ENCODE measurements around the gene TBX19.

The TBX19 gene

DNA sequence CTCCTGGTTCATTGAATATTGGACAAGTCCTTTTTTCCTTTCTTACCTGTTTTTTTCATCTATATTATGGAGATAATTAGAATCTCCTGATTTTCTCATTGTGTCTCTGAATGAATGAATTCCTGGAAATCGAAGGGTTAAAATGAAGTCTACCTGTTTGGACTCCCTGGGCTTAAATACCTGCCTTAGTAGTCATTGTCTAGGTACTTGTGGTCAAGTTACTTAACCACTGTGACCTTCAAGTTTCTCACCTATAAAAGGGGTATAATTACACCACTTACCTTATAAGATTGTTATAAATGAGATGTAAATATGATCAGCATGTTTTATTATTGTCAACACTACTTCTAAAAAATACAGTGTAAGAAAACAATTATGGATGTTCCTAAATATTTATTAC lies 9.0 kb upstream of the TBX19 start:
- in situ Hi-C loops (cut with HindIII; ENCODE audit: low pct_ligation_motif_present, low pct_unique_long_range_greater_than_20kb, low sequenced_read_pairs) = no loop called here
- no peak for DNase-seq

GRCh38 chr1:168273575-168273974 lies 7.1 kb upstream of the TBX19 start:
- no peak for DNase-seq
- in situ Hi-C loops (cut with HindIII; ENCODE audit: low pct_ligation_motif_present, low pct_unique_long_range_greater_than_20kb, low sequenced_read_pairs) = no loop called here

DNA sequence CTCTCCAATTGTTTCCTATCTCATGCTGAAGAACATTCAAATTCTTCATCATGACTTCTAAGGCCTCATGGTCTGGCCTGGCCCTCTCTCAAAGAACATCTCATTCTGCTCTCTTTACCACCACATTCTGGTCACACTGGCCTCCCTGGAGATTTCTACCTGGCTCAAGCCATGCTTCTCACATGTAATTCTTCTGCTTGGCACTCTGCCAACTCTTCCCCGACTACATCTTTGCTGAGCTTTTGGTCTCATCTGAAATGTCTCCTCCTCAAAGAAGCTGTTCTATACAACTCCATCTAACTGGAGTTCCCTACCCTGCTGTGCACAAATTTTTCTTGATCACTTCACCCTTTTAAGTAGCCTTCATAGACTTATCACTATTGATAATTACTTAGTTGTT lies 1.4 kb upstream of the TBX19 start:
- DNase-seq = no peak
- in situ Hi-C loops (cut with HindIII; ENCODE audit: low pct_ligation_motif_present, low pct_unique_long_range_greater_than_20kb, low sequenced_read_pairs) = no loop called here

DNA sequence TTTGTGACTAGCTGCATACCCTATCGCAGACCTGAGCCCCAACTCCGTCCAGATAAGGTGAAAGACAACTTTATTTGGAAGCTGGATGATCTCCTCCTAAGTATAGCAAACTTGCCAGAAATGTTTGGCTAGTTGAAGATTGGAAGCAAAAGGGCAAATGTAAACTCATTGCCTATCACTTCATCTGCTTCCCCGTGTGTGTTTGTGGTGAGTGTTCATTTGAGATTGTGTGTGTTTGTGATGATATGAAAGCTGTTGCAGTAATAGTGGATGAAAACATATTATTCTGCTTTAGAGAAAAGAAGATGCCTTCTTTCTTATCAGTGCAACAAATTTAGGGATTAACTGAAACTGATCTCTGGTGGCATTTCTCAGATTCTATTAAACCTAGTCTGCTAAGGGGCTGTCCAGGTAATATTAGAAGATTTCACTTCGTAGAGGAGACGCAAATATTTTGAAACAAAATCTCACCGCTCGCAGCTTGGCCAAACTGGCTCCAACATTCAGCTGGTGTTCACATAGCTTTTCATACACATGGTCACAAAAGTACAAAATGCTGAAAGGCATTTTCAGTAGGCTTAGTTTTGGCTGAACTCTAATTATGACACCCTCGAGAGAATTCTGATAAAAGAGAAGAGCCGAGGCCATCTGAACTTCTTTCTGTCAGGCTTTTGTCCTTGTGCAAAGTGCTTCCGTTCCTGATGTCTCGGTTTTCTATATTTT lies 1.1 kb downstream of the TBX19 start:
- in situ Hi-C loops (cut with HindIII; ENCODE audit: low pct_ligation_motif_present, low pct_unique_long_range_greater_than_20kb, low sequenced_read_pairs) = no loop called here
- no peak for DNase-seq

DNA sequence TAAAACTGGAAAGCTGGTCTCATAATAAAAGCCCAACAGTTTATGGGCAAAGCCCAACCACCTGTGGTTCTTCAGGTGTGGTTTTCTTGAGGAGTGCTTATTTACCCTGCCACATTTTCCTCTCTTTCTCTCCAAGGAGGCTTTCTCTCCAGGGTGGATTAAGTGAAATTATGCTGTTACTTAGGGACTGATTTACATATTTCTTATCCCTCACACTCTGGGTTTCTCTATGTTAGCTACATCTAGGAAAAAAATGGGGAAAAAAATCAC lies 4.8 kb downstream of the TBX19 start:
- no peak for DNase-seq
- in situ Hi-C loops (cut with HindIII; ENCODE audit: low pct_ligation_motif_present, low pct_unique_long_range_greater_than_20kb, low sequenced_read_pairs) = no loop called here

- no peak for DNase-seq
- in situ Hi-C loops (cut with HindIII; ENCODE audit: low pct_ligation_motif_present, low pct_unique_long_range_greater_than_20kb, low sequenced_read_pairs) = no loop called here
These were observed 5.6 kb downstream of the TBX19 start for GRCh38 chr1:168285971-168286927.

DNA sequence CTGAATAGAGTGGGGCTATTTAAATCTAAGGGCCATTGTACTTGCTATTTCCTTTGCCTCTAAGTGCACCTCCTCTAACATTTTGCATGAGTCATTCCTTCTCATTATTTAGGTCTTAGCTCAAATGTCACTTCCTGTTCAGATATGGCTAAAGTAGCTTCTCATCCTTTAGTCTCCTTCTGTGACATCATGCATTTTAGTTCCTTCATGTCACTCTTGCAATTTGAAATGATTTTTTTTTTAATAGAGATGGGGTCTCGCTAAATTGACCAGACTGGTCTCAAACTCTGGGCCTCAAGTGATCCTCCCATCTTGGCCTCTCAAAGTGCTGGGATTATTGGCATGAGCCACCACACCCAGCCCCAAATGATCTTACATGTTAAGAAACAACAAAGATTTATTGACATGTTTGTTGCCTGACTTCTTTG lies 6.6 kb downstream of the TBX19 start:
- no peak for DNase-seq
- in situ Hi-C loops (cut with HindIII; ENCODE audit: low pct_ligation_motif_present, low pct_unique_long_range_greater_than_20kb, low sequenced_read_pairs) = no loop called here

DNA sequence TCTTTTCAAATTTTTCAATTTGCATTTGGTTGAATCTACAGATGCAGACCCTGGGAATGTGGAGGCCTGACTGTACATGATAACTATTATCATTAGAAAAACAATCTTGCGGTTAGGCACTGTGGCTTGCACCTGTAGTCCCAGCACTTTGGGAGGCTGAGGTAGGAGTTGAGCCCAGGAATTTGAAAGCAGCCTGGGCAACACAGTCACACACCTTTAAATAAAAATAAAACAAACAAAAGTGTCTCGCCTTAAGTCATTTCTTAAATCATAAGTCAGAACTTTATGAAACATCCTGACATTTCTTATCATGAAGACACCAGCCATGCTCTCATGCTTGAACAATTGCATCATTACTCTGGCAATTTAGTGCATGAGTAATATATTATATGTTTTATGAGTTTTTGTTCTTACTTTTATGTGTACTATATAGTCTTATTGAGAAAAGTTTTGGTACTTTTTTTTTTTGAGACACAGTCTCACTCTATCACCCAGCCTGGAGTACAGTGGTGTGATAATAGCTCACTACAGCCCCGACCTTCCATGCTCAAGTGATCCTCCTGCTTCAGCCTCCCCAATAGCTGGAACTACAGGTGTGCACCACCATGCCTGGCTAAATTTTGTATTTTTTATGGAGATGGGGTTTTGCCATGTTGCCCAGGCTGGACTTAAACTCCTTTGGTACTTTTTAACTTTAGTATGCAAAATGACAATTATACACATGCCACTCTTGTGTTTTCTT lies 7.8 kb downstream of the TBX19 start:
- in situ Hi-C loops (cut with HindIII; ENCODE audit: low pct_ligation_motif_present, low pct_unique_long_range_greater_than_20kb, low sequenced_read_pairs) = no loop called here
- DNase-seq = no peak

DNA sequence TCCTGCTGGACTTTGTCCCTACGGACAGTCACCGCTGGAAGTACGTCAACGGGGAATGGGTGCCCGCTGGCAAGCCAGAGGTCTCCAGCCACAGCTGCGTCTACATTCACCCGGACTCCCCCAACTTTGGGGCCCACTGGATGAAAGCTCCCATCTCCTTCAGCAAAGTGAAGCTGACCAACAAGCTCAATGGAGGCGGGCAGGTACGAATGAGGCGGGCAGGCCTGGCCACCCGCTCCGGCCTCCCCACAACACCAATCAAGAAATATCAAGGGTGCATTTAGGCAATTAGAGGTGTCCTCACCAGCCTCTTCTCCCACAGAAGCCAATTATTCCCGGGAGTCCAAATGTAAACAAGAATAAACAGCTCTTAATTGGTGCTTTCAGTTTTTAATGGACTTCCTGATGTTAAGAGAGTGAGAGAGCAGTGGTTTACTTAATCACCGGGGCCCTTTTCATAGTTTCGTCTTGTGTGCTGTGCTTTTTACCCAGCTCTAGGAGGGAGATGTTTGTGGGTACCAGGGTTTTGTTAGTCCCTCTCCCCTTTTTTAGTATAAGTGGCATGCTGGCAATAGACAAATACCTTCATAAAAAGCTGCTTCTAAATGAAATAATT lies 10.7 kb downstream of the TBX19 start:
- in situ Hi-C loops (cut with HindIII; ENCODE audit: low pct_ligation_motif_present, low pct_unique_long_range_greater_than_20kb, low sequenced_read_pairs) = no loop called here
- no peak for DNase-seq

- in situ Hi-C loops (cut with HindIII; ENCODE audit: low pct_ligation_motif_present, low pct_unique_long_range_greater_than_20kb, low sequenced_read_pairs) = no loop called here
- no peak for DNase-seq
These were observed 12.7 kb downstream of the TBX19 start for GRCh38 chr1:168293356-168293755.

GRCh38 chr1:168295411-168296114 lies 14.9 kb downstream of the TBX19 start:
- no peak for DNase-seq
- in situ Hi-C loops (cut with HindIII; ENCODE audit: low pct_ligation_motif_present, low pct_unique_long_range_greater_than_20kb, low sequenced_read_pairs) = no loop called here

GRCh38 chr1:168297019-168297730 lies 16.5 kb downstream of the TBX19 start:
- no peak for DNase-seq
- in situ Hi-C loops (cut with HindIII; ENCODE audit: low pct_ligation_motif_present, low pct_unique_long_range_greater_than_20kb, low sequenced_read_pairs) = no loop called here

GRCh38 chr1:168298446-168298845 lies 17.8 kb downstream of the TBX19 start:
- in situ Hi-C loops (cut with HindIII; ENCODE audit: low pct_ligation_motif_present, low pct_unique_long_range_greater_than_20kb, low sequenced_read_pairs) = no loop called here
- DNase-seq = no peak

- in situ Hi-C loops (cut with HindIII; ENCODE audit: low pct_ligation_motif_present, low pct_unique_long_range_greater_than_20kb, low sequenced_read_pairs) = no loop called here
- no peak for DNase-seq
These were observed 19.9 kb downstream of the TBX19 start for GRCh38 chr1:168300626-168301025.

- peak; percentile 6 for DNase-seq
- in situ Hi-C loops (cut with HindIII; ENCODE audit: low pct_ligation_motif_present, low pct_unique_long_range_greater_than_20kb, low sequenced_read_pairs) = no loop called here
These were observed 21.1 kb downstream of the TBX19 start for GRCh38 chr1:168301664-168302320.

DNA sequence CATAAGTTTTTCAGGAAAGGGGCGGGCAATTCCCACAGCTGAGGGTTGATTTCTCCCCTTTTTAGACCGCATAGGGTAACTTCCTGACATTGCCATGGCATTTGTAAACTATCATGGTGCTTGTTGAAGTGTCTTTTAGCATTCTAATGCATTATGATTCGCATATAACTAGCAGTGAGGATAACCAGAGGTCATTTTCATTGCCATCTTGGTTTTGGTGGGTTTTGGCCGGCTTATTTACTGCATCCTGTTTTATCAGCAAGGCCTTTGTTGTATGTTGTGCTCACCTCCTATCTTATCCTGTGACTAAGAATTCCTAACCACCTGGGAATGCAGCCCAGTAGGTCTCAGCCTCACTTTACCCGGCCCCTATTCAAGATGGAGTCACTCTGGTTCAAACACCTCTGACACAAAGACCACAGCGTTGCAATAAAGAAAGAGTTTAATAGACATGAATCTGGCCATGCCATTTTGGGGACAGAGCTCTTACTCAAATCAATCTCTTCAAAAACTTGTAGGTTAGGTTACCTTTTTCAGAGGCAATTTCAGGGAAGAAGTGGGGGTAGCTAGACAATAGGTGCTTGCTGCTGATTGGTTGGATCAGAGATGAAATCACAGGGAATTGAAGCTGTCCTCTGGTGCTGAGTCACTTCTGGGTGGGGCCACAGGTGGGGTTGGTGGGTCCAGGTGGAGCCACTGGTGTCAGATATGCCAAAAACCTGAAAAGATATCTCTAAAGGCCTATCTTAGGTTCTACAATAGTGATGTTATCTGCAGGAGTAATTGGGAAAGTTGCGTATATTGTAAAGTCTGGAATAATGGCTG lies 23.3 kb downstream of the TBX19 start:
- in situ Hi-C loops (cut with HindIII; ENCODE audit: low pct_ligation_motif_present, low pct_unique_long_range_greater_than_20kb, low sequenced_read_pairs) = no loop called here
- DNase-seq = no peak

GRCh38 chr1:168304865-168305264 lies 24.2 kb downstream of the TBX19 start:
- DNase-seq = no peak
- in situ Hi-C loops (cut with HindIII; ENCODE audit: low pct_ligation_motif_present, low pct_unique_long_range_greater_than_20kb, low sequenced_read_pairs) = no loop called here

Measured in ACHN (cell line).